BJ (cell line): ENCODE results near the gene CHAF1A. TPM values are rescaled to one million over a fixed set of nuclear protein-coding genes. Genes with fewer than 3 reads are reported as not detected.

ENCODE experiments used
- CTCF ChIA-PET: fragments of 350-600 bp; formaldehyde crosslinking; extraction: SDS; loops from one replicate; lab custom pipeline; 2021; ENCODE audit warnings: antibody characterized with exemption, inconsistent platforms; lab: Yijun Ruan, JAX
- POLR2A ChIA-PET: fragments of 300-600 bp; sonication (Branson Sonifier 250); formaldehyde crosslinking; extraction: SDS; loops from one replicate; lab custom pipeline; 2021; ENCODE audit warnings: antibody characterized with exemption; lab: Charles Lee
- DNase-seq: peaks from one replicate; pipeline ENCODE4 v3.0.0-alpha.2; 2011; ENCODE audit warnings: low read depth
- H3K27me3 ChIP-seq: 2 replicates; pipeline ENCODE4 v1.6.0; 2011; ENCODE audit warnings: low read length; ENCODE audit not compliant: control insufficient read depth, insufficient read depth
- H3K36me3 ChIP-seq: 2 replicates; pipeline ENCODE4 v1.5.1; 2011; ENCODE audit warnings: low read length; ENCODE audit not compliant: control insufficient read depth, insufficient read depth
- H3K4me3 ChIP-seq: 2 replicates; pipeline ENCODE4 v1.5.1; 2011; ENCODE audit warnings: low read depth, mild to moderate bottlenecking, control low read depth, low read length
- CTCF ChIP-seq: IDR thresholded peaks from 2 replicates; pipeline ENCODE4 v1.5.1; 2011; ENCODE audit warnings: low read depth, mild to moderate bottlenecking, control low read depth, inconsistent platforms, low read length, moderate library complexity; ENCODE audit not compliant: insufficient read depth
- polyA plus RNA-seq: library from polyadenylated mRNA; depleted of rRNA; stranded (reverse); fragments of >200 nt; gene quantifications from 2 replicates; pipeline ENCODE4 v1.2.3, GENCODE V29; 2011

The CHAF1A gene
- polyA plus RNA-seq, 1 experiment = 11.4 TPM

DNA sequence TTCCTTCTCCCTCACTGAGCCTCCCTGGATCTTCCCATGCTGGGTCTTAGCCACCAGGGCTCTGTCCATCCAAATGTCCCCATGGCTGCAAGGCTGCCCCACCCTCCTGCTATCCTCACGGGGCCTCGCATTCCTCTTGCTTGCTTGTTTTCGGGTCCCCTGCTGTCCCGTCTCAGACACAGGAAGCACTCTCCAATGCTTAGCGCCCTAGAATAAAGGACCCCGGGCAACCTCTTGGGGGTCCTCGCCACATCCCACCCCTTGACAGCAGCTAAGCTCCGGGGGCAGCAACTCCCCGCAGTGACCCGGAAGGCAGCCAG lies 25.8 kb upstream of the CHAF1A start:
- DNase-seq = no peak
- Histone ChIP-seq H3K4me3 (no peak overlapping the region), H3K36me3 (peaks cover 3% of the 10 kb centered on the region), H3K27me3 (no peaks in the 10 kb centered on the region)
- POLR2A ChIA-PET = no interaction called here
- CTCF ChIA-PET = interaction anchor here (0.8 to 5.3 kb wide), 9 partner anchors 8 to 37 kb away, joined by 3 to 33 read pairs (median 11); partner anchors contain the start of gene SH3GL1
- no peak for TF ChIP-seq CTCF

GRCh38 chr19:4376991-4377781 lies 25.3 kb upstream of the CHAF1A start:
- DNase-seq = no peak
- POLR2A ChIA-PET = no interaction called here
- no peak for TF ChIP-seq CTCF
- CTCF ChIA-PET = interaction anchor here (0.8 to 5.3 kb wide), 6 partner anchors 8 to 38 kb away, joined by 3 to 33 read pairs (median 16); partner anchors contain the start of gene SH3GL1
- peaks cover 3% of the 10 kb centered on the region for H3K36me3 ChIP-seq
- H3K27me3 ChIP-seq = no peaks in the 10 kb centered on the region
- H3K4me3 ChIP-seq = no peak overlapping the region

DNA sequence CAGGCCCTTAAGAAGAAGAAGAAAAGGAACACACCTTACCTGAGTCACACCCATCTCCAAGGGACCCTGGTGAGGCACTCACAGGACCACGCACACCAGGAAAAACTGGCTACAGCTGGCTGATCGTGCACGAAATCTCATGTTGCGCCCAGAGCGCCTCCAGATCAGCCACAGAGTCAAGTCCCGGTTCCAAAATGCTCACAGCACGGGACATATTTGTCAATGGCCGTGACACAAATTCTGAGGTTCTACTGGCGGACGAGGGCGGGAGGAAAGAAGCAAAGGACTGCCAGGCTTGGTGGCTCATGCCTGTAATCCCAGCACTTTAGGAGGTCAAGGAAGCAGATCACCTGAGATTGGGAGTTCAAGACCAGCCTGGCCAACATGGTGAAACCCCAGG lies 23.6 kb upstream of the CHAF1A start:
- TF ChIP-seq CTCF = no peak
- ChIA-PET POLR2A (no interaction called here), CTCF (no interaction called here)
- Histone ChIP-seq H3K4me3 (no peak overlapping the region), H3K36me3 (peaks cover 2% of the 10 kb centered on the region; the same call in 1 of the 2 replicates), H3K27me3 (no peaks in the 10 kb centered on the region)
- no peak for DNase-seq

GRCh38 chr19:4379383-4380253 lies 22.8 kb upstream of the CHAF1A start:
- no peak for DNase-seq
- POLR2A ChIA-PET = no interaction called here
- no peak for TF ChIP-seq CTCF
- CTCF ChIA-PET = no interaction called here
- Histone ChIP-seq H3K36me3 (peaks cover 4% of the 10 kb centered on the region), H3K27me3 (no peaks in the 10 kb centered on the region), H3K4me3 (no peak overlapping the region)

GRCh38 chr19:4380254-4380727 lies 22.1 kb upstream of the CHAF1A start:
- Histone ChIP-seq H3K36me3 (peaks cover 6% of the 10 kb centered on the region), H3K27me3 (no peaks in the 10 kb centered on the region), H3K4me3 (no peak overlapping the region)
- ChIA-PET CTCF (interaction anchor here (2.1 kb wide), 1 partner anchor 21 kb away, joined by 4 read pairs; no protein-coding TSS in a partner anchor), POLR2A (interaction anchor here (0.6 kb wide), 1 partner anchor 11 kb away, joined by 3 read pairs; no protein-coding TSS in a partner anchor)
- TF ChIP-seq CTCF = no peak
- DNase-seq = no peak
